HEK293 (cell line): Measurements from ENCODE around the gene NPTX1.
A peak's percentile ranks its signal among the peaks of the same experiment; 100 is the strongest.

ENCODE experiments used
- FEZF1 ChIP-seq: fragments of 450-650 bp; formaldehyde crosslinking; IDR thresholded peaks from 2 replicates; pipeline ENCODE4 v1.5.1; 2016; ENCODE audit warnings: missing biosample characterization, missing genetic modification characterization
- KLF17 ChIP-seq: fragments of 450-650 bp; formaldehyde crosslinking; IDR thresholded peaks from 2 replicates; pipeline ENCODE4 v1.5.1; 2016; ENCODE audit warnings: missing biosample characterization, missing genetic modification characterization
- SCRT1 ChIP-seq: fragments of 450-650 bp; formaldehyde crosslinking; IDR thresholded peaks from 2 replicates; pipeline ENCODE4 v1.5.1; 2016; ENCODE audit warnings: missing biosample characterization, missing genetic modification characterization, borderline replicate concordance
- WT1 ChIP-seq: fragments of 450-650 bp; formaldehyde crosslinking; IDR thresholded peaks from 2 replicates; pipeline ENCODE4 v1.5.1; 2016; ENCODE audit warnings: missing biosample characterization, missing genetic modification characterization
- ZNF112 ChIP-seq: fragments of 450-650 bp; formaldehyde crosslinking; IDR thresholded peaks from 2 replicates; pipeline ENCODE4 v1.5.0; 2017; ENCODE audit warnings: missing biosample characterization, missing genetic modification characterization
- ZNF132 ChIP-seq: fragments of 450-650 bp; formaldehyde crosslinking; IDR thresholded peaks from 2 replicates; pipeline ENCODE4 v1.5.1; 2017; ENCODE audit warnings: missing biosample characterization, missing genetic modification characterization, borderline replicate concordance
- ZNF133 ChIP-seq: fragments of 450-650 bp; formaldehyde crosslinking; IDR thresholded peaks from 2 replicates; pipeline ENCODE4 v1.5.1; 2016; ENCODE audit warnings: missing biosample characterization, missing genetic modification characterization
- ZNF146 ChIP-seq: fragments of 450-650 bp; formaldehyde crosslinking; IDR thresholded peaks from 2 replicates; pipeline ENCODE4 v1.5.1; 2016; ENCODE audit warnings: missing biosample characterization, missing genetic modification characterization
- ZNF23 ChIP-seq: fragments of 450-650 bp; formaldehyde crosslinking; IDR thresholded peaks from 2 replicates; pipeline ENCODE4 v1.5.1; 2016; ENCODE audit warnings: missing biosample characterization, missing genetic modification characterization, borderline replicate concordance
- ZNF266 ChIP-seq: fragments of 450-650 bp; formaldehyde crosslinking; IDR thresholded peaks from 2 replicates; pipeline ENCODE4 v1.5.1; 2016; ENCODE audit warnings: missing biosample characterization, missing genetic modification characterization, low read depth
- ZNF324 ChIP-seq: fragments of 450-650 bp; formaldehyde crosslinking; IDR thresholded peaks from 2 replicates; pipeline ENCODE4 v1.5.1; 2016; ENCODE audit warnings: missing biosample characterization, missing genetic modification characterization
- ZNF366 ChIP-seq: fragments of 450-650 bp; formaldehyde crosslinking; conservative IDR thresholded peaks from 2 replicates; pipeline ENCODE4 v1.5.1; 2016; ENCODE audit warnings: missing biosample characterization, missing genetic modification characterization
- ZNF394 ChIP-seq: fragments of 450-650 bp; formaldehyde crosslinking; IDR thresholded peaks from 2 replicates; pipeline ENCODE4 v1.5.1; 2016; ENCODE audit warnings: missing biosample characterization, missing genetic modification characterization, mild to moderate bottlenecking, moderate library complexity, borderline replicate concordance
- ZNF416 ChIP-seq: fragments of 450-650 bp; formaldehyde crosslinking; IDR thresholded peaks from 2 replicates; pipeline ENCODE4 v1.5.1; 2016; ENCODE audit warnings: missing biosample characterization, missing genetic modification characterization
- ZNF580 ChIP-seq: fragments of 450-650 bp; formaldehyde crosslinking; IDR thresholded peaks from 2 replicates; pipeline ENCODE4 v1.5.1; 2016; ENCODE audit warnings: missing biosample characterization, missing genetic modification characterization
- ZNF585B ChIP-seq: fragments of 450-650 bp; formaldehyde crosslinking; IDR thresholded peaks from 2 replicates; pipeline ENCODE4 v1.5.1; 2016; ENCODE audit warnings: missing biosample characterization, missing genetic modification characterization
- ZNF596 ChIP-seq: fragments of 450-650 bp; IDR thresholded peaks from 2 replicates; pipeline ENCODE4 v1.5.0; 2018; ENCODE audit warnings: missing biosample characterization, mild to moderate bottlenecking, missing genetic modification characterization, moderate library complexity
- ZNF624 ChIP-seq: fragments of 450-650 bp; formaldehyde crosslinking; IDR thresholded peaks from 2 replicates; pipeline ENCODE4 v1.5.1; 2017; ENCODE audit warnings: missing biosample characterization, missing genetic modification characterization
- ZNF837 ChIP-seq: fragments of 450-650 bp; formaldehyde crosslinking; IDR thresholded peaks from 2 replicates; pipeline ENCODE4 v1.5.1; 2016; ENCODE audit warnings: missing biosample characterization, missing genetic modification characterization
- ZSCAN23 ChIP-seq: fragments of 450-650 bp; formaldehyde crosslinking; IDR thresholded peaks from 2 replicates; pipeline ENCODE4 v1.5.1; 2016; ENCODE audit warnings: missing biosample characterization, missing genetic modification characterization
- ZXDB ChIP-seq: fragments of 450-650 bp; formaldehyde crosslinking; IDR thresholded peaks from 2 replicates; pipeline ENCODE4 v1.5.1; 2016; ENCODE audit warnings: missing biosample characterization, missing genetic modification characterization
- TF ChIP-seq, protein P1 (sequence below): fragments of 450-650 bp; formaldehyde crosslinking; IDR thresholded peaks from 2 replicates; pipeline ENCODE4 v1.5.1; 2016; ENCODE audit warnings: missing biosample characterization, missing genetic modification characterization
- TF ChIP-seq, protein P2 (sequence below): fragments of 450-650 bp; formaldehyde crosslinking; IDR thresholded peaks from 2 replicates; pipeline ENCODE4 v1.5.1; 2016; ENCODE audit warnings: missing biosample characterization, missing genetic modification characterization
- TF ChIP-seq, protein P3 (sequence below): fragments of 450-650 bp; formaldehyde crosslinking; IDR thresholded peaks from 2 replicates; pipeline ENCODE4 v1.5.1; 2016; ENCODE audit warnings: missing biosample characterization, missing genetic modification characterization
- TF ChIP-seq, protein P4 (sequence below): fragments of 450-650 bp; formaldehyde crosslinking; IDR thresholded peaks from 2 replicates; pipeline ENCODE4 v1.5.1; 2016; ENCODE audit warnings: missing biosample characterization, missing genetic modification characterization
- TF ChIP-seq, protein P5 (sequence below): fragments of 450-650 bp; formaldehyde crosslinking; IDR thresholded peaks from 2 replicates; pipeline ENCODE4 v1.5.1; 2016; ENCODE audit warnings: missing biosample characterization, missing genetic modification characterization
- TF ChIP-seq, protein P6 (sequence below): fragments of 450-650 bp; formaldehyde crosslinking; IDR thresholded peaks from 2 replicates; pipeline ENCODE4 v1.5.1; 2017; ENCODE audit warnings: missing biosample characterization, missing genetic modification characterization

NPTX1 gene

GRCh38 chr17:80476877-80477646 is 655 bp upstream of the NPTX1 start (continued):
- no peak for TF ChIP-seq ZNF624 (tag by site-specific recombination)
- TF ChIP-seq, protein P1, sequence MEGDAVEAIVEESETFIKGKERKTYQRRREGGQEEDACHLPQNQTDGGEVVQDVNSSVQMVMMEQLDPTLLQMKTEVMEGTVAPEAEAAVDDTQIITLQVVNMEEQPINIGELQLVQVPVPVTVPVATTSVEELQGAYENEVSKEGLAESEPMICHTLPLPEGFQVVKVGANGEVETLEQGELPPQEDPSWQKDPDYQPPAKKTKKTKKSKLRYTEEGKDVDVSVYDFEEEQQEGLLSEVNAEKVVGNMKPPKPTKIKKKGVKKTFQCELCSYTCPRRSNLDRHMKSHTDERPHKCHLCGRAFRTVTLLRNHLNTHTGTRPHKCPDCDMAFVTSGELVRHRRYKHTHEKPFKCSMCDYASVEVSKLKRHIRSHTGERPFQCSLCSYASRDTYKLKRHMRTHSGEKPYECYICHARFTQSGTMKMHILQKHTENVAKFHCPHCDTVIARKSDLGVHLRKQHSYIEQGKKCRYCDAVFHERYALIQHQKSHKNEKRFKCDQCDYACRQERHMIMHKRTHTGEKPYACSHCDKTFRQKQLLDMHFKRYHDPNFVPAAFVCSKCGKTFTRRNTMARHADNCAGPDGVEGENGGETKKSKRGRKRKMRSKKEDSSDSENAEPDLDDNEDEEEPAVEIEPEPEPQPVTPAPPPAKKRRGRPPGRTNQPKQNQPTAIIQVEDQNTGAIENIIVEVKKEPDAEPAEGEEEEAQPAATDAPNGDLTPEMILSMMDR (tag by site-specific recombination): no peak; the same call in 1 of the 2 replicates
- TF ChIP-seq ZNF596 (tag by site-specific recombination): no peak
- no peak for TF ChIP-seq ZNF366 (tag by site-specific recombination)
- TF ChIP-seq, protein P2, sequence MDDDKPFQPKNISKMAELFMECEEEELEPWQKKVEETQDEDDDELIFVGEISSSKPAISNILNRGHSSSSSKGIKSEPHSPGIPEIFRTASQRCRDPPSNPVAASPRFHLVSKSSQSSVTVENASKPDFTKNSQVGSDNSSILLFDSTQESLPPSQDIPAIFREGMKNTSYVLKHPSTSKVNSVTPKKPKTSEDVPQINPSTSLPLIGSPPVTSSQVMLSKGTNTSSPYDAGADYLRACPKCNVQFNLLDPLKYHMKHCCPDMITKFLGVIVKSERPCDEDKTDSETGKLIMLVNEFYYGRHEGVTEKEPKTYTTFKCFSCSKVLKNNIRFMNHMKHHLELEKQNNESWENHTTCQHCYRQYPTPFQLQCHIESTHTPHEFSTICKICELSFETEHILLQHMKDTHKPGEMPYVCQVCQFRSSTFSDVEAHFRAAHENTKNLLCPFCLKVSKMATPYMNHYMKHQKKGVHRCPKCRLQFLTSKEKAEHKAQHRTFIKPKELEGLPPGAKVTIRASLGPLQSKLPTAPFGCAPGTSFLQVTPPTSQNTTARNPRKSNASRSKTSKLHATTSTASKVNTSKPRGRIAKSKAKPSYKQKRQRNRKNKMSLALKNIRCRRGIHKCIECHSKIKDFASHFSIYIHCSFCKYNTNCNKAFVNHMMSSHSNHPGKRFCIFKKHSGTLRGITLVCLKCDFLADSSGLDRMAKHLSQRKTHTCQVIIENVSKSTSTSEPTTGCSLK (tag by site-specific recombination): no peak
- TF ChIP-seq ZNF416 (tag by site-specific recombination): no peak
- TF ChIP-seq ZSCAN23 (tag by site-specific recombination): 0 out of 2 replicates have a peak, but pooled peaks have one; percentile 43
- no peak for TF ChIP-seq ZNF580 (tag by site-specific recombination)
- TF ChIP-seq, protein P3, sequence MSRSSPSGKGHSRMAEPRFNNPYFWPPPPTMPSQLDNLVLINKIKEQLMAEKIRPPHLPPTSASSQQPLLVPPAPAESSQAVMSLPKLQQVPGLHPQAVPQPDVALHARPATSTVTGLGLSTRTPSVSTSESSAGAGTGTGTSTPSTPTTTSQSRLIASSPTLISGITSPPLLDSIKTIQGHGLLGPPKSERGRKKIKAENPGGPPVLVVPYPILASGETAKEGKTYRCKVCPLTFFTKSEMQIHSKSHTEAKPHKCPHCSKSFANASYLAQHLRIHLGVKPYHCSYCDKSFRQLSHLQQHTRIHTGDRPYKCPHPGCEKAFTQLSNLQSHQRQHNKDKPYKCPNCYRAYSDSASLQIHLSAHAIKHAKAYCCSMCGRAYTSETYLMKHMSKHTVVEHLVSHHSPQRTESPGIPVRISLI (tag by site-specific recombination): no peak
- no peak for TF ChIP-seq ZNF132 (tag by site-specific recombination)
- no peak for TF ChIP-seq FEZF1 (tag by site-specific recombination)
- TF ChIP-seq ZNF837 (tag by site-specific recombination): no peak
- no peak for TF ChIP-seq SCRT1 (tag by site-specific recombination)
- TF ChIP-seq, protein P4, sequence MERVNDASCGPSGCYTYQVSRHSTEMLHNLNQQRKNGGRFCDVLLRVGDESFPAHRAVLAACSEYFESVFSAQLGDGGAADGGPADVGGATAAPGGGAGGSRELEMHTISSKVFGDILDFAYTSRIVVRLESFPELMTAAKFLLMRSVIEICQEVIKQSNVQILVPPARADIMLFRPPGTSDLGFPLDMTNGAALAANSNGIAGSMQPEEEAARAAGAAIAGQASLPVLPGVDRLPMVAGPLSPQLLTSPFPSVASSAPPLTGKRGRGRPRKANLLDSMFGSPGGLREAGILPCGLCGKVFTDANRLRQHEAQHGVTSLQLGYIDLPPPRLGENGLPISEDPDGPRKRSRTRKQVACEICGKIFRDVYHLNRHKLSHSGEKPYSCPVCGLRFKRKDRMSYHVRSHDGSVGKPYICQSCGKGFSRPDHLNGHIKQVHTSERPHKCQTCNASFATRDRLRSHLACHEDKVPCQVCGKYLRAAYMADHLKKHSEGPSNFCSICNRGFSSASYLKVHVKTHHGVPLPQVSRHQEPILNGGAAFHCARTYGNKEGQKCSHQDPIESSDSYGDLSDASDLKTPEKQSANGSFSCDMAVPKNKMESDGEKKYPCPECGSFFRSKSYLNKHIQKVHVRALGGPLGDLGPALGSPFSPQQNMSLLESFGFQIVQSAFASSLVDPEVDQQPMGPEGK (tag by site-specific recombination): peak; percentile 76
- TF ChIP-seq, protein P5, sequence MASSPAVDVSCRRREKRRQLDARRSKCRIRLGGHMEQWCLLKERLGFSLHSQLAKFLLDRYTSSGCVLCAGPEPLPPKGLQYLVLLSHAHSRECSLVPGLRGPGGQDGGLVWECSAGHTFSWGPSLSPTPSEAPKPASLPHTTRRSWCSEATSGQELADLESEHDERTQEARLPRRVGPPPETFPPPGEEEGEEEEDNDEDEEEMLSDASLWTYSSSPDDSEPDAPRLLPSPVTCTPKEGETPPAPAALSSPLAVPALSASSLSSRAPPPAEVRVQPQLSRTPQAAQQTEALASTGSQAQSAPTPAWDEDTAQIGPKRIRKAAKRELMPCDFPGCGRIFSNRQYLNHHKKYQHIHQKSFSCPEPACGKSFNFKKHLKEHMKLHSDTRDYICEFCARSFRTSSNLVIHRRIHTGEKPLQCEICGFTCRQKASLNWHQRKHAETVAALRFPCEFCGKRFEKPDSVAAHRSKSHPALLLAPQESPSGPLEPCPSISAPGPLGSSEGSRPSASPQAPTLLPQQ: peak; percentile 88
- no peak for TF ChIP-seq ZNF23 (tag by site-specific recombination)
- TF ChIP-seq KLF17 (tag by site-specific recombination): peak; percentile 44; the same call in 1 of the 2 replicates
- TF ChIP-seq ZNF266 (tag by site-specific recombination): no peak
- no peak for TF ChIP-seq ZNF133 (tag by site-specific recombination)
- no peak for TF ChIP-seq ZNF394 (tag by site-specific recombination)
- TF ChIP-seq, protein P6, sequence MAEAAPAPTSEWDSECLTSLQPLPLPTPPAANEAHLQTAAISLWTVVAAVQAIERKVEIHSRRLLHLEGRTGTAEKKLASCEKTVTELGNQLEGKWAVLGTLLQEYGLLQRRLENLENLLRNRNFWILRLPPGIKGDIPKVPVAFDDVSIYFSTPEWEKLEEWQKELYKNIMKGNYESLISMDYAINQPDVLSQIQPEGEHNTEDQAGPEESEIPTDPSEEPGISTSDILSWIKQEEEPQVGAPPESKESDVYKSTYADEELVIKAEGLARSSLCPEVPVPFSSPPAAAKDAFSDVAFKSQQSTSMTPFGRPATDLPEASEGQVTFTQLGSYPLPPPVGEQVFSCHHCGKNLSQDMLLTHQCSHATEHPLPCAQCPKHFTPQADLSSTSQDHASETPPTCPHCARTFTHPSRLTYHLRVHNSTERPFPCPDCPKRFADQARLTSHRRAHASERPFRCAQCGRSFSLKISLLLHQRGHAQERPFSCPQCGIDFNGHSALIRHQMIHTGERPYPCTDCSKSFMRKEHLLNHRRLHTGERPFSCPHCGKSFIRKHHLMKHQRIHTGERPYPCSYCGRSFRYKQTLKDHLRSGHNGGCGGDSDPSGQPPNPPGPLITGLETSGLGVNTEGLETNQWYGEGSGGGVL: peak; percentile 57; the same call in 1 of the 2 replicates
- no peak for TF ChIP-seq ZNF324 (tag by site-specific recombination)
- no peak for TF ChIP-seq ZNF585B
- no peak for TF ChIP-seq ZNF112 (tag by site-specific recombination)
- TF ChIP-seq WT1 (tag by site-specific recombination): no peak
- TF ChIP-seq ZXDB (tag by site-specific recombination): no peak
- TF ChIP-seq ZNF146 (tag by site-specific recombination): no peak
